ENCODE measurements around the gene SLC16A8. TPM values are rescaled to one million over a fixed set of nuclear protein-coding genes. Genes with fewer than 3 reads are reported as not detected.

SLC16A8 gene
- total and polyA plus RNA-seq, 9 of the 15 experiments (the other 6 are each of a cell fraction or from before 2014, with no cell fraction given) = not detected

DNA sequence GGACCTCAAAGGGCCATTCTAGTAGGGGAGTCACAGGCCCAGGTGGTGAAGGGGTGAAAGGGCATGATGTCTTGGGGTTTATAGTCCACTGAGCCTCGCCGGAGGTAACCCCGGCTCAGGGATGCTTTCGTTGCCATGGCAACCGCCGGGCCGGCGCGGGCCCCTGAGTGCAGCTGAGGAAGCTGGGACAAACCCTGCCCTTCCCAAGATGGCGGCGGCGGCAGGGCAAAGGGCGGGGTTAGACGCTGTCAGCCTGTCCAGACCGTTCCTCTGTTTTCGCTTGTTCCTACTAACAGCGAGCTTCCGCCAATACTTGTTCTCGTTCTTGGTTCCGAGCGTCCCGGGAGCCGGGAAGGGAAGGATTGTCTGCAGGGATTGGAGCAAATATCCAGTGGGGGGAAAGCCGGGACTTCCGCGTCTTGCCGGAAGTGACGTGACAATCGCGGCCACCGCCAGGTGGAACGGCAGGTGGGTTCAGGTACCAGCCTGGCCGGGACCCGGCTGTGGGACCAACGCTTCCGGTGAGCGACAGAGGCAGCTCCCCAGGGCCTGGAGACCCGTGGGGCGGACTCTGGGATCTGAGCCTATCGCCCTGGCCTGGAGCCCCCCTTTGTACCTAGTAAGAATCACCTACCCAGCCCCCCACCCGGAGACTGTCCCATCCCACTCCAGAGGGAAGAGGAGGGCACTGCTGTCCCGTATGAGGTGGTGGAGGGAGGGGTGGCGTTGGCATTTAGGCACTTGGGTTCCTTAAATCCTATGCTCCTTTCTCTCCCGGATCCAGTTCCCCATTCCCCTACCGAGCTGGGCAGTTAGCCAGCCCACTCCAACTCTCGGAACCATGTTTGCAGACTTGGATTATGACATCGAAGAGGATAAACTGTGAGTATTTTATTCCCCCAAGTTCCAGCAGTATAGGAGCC lies 26.8 kb downstream of the SLC16A8 start, which contains the start of gene PICK1 (continued):
- TF ChIP-seq CHD1 (IDR thresholded peaks at IDR 0.05; ENCODE audit: low read length) (no peak), ZNF436 (CRISPR knock-in tag; IDR thresholded peaks at IDR 0.05) (no peak), KLF1 (tag; IDR thresholded peaks at IDR 0.05) (0 out of 2 replicates have a peak, but pooled peaks have one; percentile 67), KDM1A (IDR thresholded peaks at IDR 0.05) (peak; percentile 80 to 92), ARHGAP35 (IDR thresholded peaks at IDR 0.05; ENCODE audit: partially characterized antibody) (no peak), HNRNPLL (IDR thresholded peaks at IDR 0.05; ENCODE audit: low read depth, low read length, poor library complexity, severe bottlenecking) (no peak), HDAC2 (IDR thresholded peaks at IDR 0.05) (0 out of 2 replicates have a peak, but pooled peaks have one; percentile 73), MAZ (CRISPR knock-in tag; conservative IDR thresholded peaks at IDR 0.05 in 1 of 2, IDR thresholded peaks at IDR 0.05 in 1 of 2) (peak; percentile 57 to 62), ZFX (CRISPR knock-in tag; IDR thresholded peaks at IDR 0.05) (peak; percentile 38), CTBP1 (IDR thresholded peaks at IDR 0.05; ENCODE audit: borderline replicate concordance) (peak; percentile 96)
- TF ChIP-seq, protein P1, sequence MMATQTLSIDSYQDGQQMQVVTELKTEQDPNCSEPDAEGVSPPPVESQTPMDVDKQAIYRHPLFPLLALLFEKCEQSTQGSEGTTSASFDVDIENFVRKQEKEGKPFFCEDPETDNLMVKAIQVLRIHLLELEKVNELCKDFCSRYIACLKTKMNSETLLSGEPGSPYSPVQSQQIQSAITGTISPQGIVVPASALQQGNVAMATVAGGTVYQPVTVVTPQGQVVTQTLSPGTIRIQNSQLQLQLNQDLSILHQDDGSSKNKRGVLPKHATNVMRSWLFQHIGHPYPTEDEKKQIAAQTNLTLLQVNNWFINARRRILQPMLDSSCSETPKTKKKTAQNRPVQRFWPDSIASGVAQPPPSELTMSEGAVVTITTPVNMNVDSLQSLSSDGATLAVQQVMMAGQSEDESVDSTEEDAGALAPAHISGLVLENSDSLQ (IDR thresholded peaks at IDR 0.05) = peak; percentile 62
- TF ChIP-seq, protein P2, sequence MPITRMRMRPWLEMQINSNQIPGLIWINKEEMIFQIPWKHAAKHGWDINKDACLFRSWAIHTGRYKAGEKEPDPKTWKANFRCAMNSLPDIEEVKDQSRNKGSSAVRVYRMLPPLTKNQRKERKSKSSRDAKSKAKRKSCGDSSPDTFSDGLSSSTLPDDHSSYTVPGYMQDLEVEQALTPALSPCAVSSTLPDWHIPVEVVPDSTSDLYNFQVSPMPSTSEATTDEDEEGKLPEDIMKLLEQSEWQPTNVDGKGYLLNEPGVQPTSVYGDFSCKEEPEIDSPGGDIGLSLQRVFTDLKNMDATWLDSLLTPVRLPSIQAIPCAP (CRISPR knock-in tag; IDR thresholded peaks at IDR 0.05; ENCODE audit: borderline replicate concordance) = no peak
- TF ChIP-seq, protein P3, sequence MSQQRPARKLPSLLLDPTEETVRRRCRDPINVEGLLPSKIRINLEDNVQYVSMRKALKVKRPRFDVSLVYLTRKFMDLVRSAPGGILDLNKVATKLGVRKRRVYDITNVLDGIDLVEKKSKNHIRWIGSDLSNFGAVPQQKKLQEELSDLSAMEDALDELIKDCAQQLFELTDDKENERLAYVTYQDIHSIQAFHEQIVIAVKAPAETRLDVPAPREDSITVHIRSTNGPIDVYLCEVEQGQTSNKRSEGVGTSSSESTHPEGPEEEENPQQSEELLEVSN (IDR thresholded peaks at IDR 0.05; ENCODE audit: borderline replicate concordance in 1 of 2, extremely low read depth in 1 of 2, insufficient read depth in 1 of 2, insufficient read length in 1 of 2, low read depth in 1 of 2, low read length in 1 of 2, poor library complexity in 1 of 2, severe bottlenecking in 1 of 2) = peak in 1 of 2 experiments; percentile 51
- TF ChIP-seq, protein P4, sequence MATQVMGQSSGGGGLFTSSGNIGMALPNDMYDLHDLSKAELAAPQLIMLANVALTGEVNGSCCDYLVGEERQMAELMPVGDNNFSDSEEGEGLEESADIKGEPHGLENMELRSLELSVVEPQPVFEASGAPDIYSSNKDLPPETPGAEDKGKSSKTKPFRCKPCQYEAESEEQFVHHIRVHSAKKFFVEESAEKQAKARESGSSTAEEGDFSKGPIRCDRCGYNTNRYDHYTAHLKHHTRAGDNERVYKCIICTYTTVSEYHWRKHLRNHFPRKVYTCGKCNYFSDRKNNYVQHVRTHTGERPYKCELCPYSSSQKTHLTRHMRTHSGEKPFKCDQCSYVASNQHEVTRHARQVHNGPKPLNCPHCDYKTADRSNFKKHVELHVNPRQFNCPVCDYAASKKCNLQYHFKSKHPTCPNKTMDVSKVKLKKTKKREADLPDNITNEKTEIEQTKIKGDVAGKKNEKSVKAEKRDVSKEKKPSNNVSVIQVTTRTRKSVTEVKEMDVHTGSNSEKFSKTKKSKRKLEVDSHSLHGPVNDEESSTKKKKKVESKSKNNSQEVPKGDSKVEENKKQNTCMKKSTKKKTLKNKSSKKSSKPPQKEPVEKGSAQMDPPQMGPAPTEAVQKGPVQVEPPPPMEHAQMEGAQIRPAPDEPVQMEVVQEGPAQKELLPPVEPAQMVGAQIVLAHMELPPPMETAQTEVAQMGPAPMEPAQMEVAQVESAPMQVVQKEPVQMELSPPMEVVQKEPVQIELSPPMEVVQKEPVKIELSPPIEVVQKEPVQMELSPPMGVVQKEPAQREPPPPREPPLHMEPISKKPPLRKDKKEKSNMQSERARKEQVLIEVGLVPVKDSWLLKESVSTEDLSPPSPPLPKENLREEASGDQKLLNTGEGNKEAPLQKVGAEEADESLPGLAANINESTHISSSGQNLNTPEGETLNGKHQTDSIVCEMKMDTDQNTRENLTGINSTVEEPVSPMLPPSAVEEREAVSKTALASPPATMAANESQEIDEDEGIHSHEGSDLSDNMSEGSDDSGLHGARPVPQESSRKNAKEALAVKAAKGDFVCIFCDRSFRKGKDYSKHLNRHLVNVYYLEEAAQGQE (IDR thresholded peaks at IDR 0.05; ENCODE audit: borderline replicate concordance) = no peak
- TF ChIP-seq, protein P4 (CRISPR knock-in tag; IDR thresholded peaks at IDR 0.05; ENCODE audit: low read depth) = no peak
